GM12874 (cell line): Measurements from ENCODE around the gene MKKS.

ENCODE experiments used
- TF ChIP-seq, protein P1 (sequence below): IDR thresholded peaks from 2 replicates; pipeline ENCODE4 v1.5.1; 2011; ENCODE audit warnings: low read depth, mild to moderate bottlenecking, control low read depth, low read length, moderate library complexity; ENCODE audit not compliant: insufficient read depth

MKKS gene

DNA sequence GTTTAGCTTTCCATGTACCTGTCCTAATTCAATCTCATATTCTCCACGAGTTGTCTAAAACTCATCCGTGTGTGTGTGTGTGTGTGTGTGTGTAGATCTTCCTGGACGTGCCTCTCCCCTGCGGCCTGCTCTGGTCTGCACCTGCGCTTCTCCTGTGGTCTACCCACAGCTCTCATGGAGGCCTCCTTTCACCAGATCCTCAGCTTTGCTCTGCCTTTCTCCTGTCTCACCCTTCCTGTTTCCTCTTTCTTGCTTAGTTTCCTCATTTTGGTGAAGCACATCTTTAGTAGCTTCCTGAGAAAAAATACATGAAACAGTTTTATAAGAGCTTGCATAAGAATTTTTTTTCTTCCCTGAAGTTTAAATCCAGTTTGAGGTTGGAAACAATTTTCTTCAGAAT, 19.2 kb upstream of the MKKS start:
- TF ChIP-seq, protein P1, sequence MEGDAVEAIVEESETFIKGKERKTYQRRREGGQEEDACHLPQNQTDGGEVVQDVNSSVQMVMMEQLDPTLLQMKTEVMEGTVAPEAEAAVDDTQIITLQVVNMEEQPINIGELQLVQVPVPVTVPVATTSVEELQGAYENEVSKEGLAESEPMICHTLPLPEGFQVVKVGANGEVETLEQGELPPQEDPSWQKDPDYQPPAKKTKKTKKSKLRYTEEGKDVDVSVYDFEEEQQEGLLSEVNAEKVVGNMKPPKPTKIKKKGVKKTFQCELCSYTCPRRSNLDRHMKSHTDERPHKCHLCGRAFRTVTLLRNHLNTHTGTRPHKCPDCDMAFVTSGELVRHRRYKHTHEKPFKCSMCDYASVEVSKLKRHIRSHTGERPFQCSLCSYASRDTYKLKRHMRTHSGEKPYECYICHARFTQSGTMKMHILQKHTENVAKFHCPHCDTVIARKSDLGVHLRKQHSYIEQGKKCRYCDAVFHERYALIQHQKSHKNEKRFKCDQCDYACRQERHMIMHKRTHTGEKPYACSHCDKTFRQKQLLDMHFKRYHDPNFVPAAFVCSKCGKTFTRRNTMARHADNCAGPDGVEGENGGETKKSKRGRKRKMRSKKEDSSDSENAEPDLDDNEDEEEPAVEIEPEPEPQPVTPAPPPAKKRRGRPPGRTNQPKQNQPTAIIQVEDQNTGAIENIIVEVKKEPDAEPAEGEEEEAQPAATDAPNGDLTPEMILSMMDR: no peak

DNA sequence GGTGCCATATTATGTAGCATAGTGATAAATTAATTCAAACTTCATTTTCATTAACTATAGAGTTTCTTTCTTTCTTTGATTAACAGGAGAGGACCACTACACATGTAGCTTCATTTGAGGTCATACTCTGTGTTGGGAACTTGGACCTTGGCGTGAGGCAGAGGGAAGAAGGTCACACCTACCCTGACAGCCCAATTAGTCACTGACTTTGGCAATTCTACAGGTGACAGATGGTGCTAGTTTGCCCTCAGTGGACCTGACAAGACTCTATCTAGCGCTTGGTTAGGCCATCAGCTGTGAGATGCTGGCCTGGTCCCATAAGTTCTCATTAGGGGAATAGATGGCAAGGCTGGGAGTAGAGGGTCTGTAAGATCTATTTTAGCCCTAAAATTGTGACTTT, 15.2 kb upstream of the MKKS start:
- TF ChIP-seq, protein P1: no peak

DNA sequence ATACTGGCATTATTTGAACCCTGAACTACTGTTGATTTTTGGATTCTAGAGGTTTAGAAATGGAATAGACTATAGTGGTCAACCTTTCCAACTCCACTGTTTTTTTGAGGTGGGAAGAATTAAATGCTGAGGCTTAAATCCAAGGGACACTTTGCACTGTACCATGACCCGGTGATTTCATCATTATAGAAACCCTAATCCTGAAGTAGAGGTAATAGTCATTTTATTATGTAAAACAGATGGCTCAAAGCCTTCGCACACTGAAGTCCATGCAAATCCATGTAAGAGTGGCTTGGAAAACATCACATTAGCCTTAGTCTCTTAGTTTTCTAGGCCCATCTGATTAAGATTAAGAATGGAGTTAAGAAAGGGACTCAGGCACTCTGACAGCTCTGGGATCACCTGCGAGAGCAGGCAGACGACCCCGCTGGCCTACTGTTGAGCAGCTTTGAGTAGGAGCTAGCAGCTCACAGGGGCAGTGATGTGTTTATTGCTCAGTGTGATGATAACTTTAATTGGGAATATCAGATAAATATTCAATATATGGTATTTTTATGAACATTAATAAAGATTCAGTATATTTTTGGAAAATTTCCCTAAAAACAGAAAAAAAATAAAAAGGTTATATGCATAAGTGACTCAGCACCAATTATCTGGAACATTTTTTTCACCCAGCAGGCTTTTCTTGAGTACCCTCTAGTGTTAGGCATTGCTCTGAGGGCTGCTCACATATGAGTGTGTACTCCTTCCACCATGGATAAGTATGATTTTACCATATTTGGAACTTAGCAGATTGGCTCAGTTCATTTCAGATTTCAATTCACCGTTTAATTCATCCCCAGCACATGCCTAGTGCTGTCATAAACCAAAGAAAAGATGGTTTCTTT, 14.5 kb upstream of the MKKS start:
- TF ChIP-seq, protein P1: no peak

DNA sequence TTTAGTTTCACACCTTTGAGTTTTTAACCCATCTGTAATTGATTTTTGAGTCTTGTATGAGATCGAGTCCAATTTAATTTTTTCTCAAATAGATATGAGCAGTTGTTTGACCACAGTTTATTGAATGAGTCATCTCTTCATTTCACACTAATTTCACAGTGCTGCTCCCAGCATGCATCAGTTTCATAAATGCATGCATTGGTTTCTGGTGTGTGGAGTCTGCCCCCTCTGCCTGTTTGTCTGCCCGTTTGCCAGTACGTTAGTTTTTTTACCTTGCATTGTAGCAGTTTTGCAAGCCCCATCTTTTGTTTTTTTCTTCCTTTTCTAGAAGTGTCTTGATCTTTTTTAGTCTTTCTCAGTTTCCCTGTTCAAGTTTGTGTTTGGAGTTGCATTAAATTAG, 13.0 kb upstream of the MKKS start:
- TF ChIP-seq, protein P1: no peak

DNA sequence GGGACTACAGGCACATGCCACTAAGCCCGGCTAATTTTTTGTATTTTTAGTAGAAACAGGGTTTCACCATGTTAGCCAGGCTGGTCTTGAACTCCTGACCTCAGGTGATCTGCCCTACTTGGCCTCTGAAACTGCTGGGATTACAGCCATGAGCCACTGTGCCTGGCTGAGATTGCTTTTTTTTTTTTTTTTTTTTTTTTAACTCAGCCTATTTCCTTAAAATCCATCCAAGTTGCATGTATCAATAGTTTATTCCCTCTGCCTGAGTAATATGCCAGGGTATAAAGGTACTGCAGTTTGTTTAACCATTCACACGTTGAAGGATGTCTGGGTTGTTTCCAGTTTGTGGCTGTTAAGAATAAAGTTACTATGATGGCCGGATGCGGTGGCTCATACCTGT, 11.7 kb upstream of the MKKS start:
- TF ChIP-seq, protein P1: no peak

DNA sequence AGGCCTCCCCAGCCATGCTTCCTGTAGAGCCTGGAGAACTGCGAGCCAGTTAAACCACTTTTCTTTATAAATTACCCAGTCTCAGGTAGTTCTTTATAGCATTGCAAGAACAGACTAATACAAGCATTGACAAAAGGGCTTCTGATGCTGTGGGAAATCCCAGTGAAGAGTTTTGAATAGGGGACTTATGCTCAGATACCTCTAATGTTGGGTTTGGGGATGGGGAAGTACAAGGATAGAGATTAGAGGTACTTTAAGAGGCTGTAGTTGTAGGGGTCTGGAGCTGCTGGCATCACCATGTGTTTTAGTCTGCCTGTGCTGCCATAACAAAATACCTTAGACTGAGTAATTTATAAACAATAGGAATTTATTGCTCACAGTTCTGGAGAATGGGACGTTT, 9.9 kb upstream of the MKKS start:
- TF ChIP-seq, protein P1: no peak

DNA sequence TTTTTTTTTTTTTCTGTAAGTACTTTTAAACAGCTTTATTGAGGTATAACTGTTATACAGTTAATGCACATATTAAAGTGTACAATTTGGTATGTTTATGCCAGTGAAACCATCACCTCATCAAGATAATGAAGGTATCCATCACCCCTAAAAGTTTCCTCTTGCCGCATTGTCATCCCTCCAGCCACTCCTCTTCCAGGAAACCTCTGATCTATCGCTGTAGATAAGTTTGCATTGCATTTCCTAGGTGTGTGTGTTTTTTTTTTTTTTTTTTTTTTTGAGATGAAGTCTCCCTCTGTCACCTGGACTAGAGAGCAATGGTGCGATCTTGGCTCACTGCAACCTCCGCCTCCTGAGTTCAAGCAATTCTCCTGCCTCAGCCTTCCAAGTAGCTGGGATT, 4.2 kb upstream of the MKKS start:
- TF ChIP-seq, protein P1: no peak
